ENCODE data around the gene HDAC4. TPM values are rescaled to one million over a fixed set of nuclear protein-coding genes. Genes with fewer than 3 reads are reported as not detected.
A peak's percentile ranks its signal among the peaks of the same experiment; 100 is the strongest.
"Not testable (repeated sequence)": the region's sequence is repeated elsewhere in the genome, so short reads cannot be mapped to it uniquely, and the experiment has no call there.

Gene HDAC4
- total and polyA plus RNA-seq, 2 experiments from 2014 or later = 8.1 to 41.8 TPM

DNA sequence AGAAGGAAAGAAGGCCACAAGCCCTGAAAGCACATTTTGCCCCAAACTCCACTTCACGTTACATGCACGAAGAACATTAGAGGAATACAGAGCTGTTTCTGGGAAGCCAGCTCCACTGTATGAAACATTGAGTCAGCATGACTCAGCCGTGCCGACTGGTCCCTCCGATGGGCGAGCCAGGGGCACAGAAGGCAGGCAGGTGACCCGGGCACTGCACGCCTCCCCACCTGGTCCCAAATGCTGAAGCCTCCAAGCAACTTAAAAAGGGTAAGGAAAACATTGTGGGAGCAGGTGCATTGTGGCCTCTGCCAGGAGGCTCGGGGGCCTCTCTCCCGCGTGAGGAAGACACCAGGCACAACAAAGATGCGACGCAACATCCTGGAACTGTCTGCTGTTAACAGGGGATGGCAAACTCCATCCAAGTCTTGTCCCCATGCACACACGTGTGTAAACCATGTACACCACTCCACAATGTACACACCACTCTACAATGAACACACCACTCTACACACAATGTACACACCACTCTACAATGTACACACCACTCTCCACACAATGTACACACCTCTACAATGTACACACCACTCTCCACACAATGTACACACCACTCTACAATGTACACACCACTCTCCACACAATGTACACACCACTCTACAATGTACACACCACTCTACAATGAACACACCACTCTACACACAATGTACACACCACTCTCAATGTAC is 120.4 kb downstream of the HDAC4 start:
- H3K4me1 ChIP-seq (ENCODE audit: insufficient read depth); H3K36me3 Mint-ChIP-seq (ENCODE audit: low read depth): not testable (repeated sequence)

DNA sequence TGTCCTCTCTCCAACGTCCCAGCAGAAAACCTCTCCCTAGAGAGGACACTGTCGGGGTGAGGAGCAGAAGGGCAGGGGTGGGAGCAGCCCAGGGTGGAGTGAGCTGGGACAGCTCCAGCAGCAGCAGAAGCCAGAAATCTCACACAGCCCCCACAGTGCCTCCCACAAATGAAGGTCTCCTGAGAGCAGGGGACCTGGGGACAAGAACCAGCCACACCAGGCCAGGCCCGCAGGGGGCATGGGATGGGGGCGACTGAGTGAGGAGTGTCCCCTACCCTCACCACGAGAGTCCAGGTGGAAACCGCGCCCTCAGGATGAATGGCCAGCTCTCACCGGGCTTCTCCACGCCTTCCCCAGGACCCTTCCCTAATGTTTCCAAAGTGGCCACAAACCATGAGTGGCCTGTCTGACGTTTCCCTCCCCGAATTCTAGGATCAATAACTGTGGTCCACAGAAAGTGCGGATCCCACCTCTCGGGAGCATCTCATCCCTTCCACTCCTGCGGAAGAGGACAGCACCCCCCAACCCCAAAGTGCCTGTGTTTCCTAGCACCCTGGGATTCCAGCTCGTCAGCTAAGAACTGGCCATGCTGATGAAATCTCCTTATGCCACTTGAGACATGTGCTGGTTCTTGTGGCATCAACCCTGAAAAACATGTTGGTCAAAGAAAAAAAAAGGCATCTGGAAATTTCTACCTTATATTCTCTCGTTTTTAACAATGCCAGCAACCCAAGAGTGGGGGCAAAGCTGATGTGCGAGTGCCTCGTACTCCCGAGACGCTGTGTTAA is 121.1 kb downstream of the HDAC4 start:
- peaks cover 15% of the 10 kb centered on the region for H3K4me1 Mint-ChIP-seq
- no peak overlapping the region for H3K4me3 Mint-ChIP-seq
- no peaks in the 10 kb centered on the region for H3K27me3 ChIP-seq (ENCODE audit: insufficient read depth)
- no peak for ATAC-seq
- H3K27ac Mint-ChIP-seq = peak overlapping the region; percentile 66; the same call in 1 of the 2 replicates
- peaks cover 2% of the 10 kb centered on the region; the same call in 1 of the 3 replicates for H3K9me3 Mint-ChIP-seq
- H3K4me3 ChIP-seq = no peak overlapping the region
- H3K4me1 ChIP-seq (ENCODE audit: insufficient read depth) = no peaks in the 10 kb centered on the region
- peaks cover 4% of the 10 kb centered on the region for H4K20me1 ChIP-seq (replicated peaks; ENCODE audit: insufficient read depth)
- no peak overlapping the region for H3K27ac ChIP-seq (ENCODE audit: low read depth)
- no peaks in the 10 kb centered on the region for H3K36me3 ChIP-seq (ENCODE audit: insufficient read depth)
- peaks cover 52% of the 10 kb centered on the region for H3K79me2 ChIP-seq (replicated peaks; ENCODE audit: insufficient read depth)
- no peaks in the 10 kb centered on the region for H3K36me3 Mint-ChIP-seq (ENCODE audit: low read depth)
- H3K27me3 Mint-ChIP-seq (ENCODE audit: insufficient read depth, low read depth, poor library complexity) = peaks cover 4% of the 10 kb centered on the region
- DNase-seq (ENCODE audit: low spot score) = no peak
- no peaks in the 10 kb centered on the region for H3K9me2 ChIP-seq (ENCODE audit: insufficient read depth)
- no peak overlapping the region for H2AFZ ChIP-seq
- no peaks in the 10 kb centered on the region for H3F3A ChIP-seq (replicated peaks; ENCODE audit: low read depth)
- no peak overlapping the region for H3K4me2 ChIP-seq
- TF ChIP-seq ZNF114 (CRISPR knock-in tag; IDR thresholded peaks at IDR 0.05) (no peak), EZH2 (IDR thresholded peaks at IDR 0.05; ENCODE audit: low read depth, unreplicated experiment) (no peak), POLR2AphosphoS5 (IDR thresholded peaks at IDR 0.05; ENCODE audit: low read depth) (no peak), NANOG (IDR thresholded peaks at IDR 0.05; ENCODE audit: borderline replicate concordance) (no peak), ZNF331 (CRISPR knock-in tag; IDR thresholded peaks at IDR 0.05; ENCODE audit: low read depth) (no peak), CREB1 (CRISPR knock-in tag; IDR thresholded peaks at IDR 0.05; ENCODE audit: low read depth) (no peak), JUNB (IDR thresholded peaks at IDR 0.05; ENCODE audit: unreplicated experiment) (no peak)
- TF ChIP-seq, protein P1, sequence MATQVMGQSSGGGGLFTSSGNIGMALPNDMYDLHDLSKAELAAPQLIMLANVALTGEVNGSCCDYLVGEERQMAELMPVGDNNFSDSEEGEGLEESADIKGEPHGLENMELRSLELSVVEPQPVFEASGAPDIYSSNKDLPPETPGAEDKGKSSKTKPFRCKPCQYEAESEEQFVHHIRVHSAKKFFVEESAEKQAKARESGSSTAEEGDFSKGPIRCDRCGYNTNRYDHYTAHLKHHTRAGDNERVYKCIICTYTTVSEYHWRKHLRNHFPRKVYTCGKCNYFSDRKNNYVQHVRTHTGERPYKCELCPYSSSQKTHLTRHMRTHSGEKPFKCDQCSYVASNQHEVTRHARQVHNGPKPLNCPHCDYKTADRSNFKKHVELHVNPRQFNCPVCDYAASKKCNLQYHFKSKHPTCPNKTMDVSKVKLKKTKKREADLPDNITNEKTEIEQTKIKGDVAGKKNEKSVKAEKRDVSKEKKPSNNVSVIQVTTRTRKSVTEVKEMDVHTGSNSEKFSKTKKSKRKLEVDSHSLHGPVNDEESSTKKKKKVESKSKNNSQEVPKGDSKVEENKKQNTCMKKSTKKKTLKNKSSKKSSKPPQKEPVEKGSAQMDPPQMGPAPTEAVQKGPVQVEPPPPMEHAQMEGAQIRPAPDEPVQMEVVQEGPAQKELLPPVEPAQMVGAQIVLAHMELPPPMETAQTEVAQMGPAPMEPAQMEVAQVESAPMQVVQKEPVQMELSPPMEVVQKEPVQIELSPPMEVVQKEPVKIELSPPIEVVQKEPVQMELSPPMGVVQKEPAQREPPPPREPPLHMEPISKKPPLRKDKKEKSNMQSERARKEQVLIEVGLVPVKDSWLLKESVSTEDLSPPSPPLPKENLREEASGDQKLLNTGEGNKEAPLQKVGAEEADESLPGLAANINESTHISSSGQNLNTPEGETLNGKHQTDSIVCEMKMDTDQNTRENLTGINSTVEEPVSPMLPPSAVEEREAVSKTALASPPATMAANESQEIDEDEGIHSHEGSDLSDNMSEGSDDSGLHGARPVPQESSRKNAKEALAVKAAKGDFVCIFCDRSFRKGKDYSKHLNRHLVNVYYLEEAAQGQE (IDR thresholded peaks at IDR 0.05; ENCODE audit: unreplicated experiment) = no peak
- TF ChIP-seq, protein P2, sequence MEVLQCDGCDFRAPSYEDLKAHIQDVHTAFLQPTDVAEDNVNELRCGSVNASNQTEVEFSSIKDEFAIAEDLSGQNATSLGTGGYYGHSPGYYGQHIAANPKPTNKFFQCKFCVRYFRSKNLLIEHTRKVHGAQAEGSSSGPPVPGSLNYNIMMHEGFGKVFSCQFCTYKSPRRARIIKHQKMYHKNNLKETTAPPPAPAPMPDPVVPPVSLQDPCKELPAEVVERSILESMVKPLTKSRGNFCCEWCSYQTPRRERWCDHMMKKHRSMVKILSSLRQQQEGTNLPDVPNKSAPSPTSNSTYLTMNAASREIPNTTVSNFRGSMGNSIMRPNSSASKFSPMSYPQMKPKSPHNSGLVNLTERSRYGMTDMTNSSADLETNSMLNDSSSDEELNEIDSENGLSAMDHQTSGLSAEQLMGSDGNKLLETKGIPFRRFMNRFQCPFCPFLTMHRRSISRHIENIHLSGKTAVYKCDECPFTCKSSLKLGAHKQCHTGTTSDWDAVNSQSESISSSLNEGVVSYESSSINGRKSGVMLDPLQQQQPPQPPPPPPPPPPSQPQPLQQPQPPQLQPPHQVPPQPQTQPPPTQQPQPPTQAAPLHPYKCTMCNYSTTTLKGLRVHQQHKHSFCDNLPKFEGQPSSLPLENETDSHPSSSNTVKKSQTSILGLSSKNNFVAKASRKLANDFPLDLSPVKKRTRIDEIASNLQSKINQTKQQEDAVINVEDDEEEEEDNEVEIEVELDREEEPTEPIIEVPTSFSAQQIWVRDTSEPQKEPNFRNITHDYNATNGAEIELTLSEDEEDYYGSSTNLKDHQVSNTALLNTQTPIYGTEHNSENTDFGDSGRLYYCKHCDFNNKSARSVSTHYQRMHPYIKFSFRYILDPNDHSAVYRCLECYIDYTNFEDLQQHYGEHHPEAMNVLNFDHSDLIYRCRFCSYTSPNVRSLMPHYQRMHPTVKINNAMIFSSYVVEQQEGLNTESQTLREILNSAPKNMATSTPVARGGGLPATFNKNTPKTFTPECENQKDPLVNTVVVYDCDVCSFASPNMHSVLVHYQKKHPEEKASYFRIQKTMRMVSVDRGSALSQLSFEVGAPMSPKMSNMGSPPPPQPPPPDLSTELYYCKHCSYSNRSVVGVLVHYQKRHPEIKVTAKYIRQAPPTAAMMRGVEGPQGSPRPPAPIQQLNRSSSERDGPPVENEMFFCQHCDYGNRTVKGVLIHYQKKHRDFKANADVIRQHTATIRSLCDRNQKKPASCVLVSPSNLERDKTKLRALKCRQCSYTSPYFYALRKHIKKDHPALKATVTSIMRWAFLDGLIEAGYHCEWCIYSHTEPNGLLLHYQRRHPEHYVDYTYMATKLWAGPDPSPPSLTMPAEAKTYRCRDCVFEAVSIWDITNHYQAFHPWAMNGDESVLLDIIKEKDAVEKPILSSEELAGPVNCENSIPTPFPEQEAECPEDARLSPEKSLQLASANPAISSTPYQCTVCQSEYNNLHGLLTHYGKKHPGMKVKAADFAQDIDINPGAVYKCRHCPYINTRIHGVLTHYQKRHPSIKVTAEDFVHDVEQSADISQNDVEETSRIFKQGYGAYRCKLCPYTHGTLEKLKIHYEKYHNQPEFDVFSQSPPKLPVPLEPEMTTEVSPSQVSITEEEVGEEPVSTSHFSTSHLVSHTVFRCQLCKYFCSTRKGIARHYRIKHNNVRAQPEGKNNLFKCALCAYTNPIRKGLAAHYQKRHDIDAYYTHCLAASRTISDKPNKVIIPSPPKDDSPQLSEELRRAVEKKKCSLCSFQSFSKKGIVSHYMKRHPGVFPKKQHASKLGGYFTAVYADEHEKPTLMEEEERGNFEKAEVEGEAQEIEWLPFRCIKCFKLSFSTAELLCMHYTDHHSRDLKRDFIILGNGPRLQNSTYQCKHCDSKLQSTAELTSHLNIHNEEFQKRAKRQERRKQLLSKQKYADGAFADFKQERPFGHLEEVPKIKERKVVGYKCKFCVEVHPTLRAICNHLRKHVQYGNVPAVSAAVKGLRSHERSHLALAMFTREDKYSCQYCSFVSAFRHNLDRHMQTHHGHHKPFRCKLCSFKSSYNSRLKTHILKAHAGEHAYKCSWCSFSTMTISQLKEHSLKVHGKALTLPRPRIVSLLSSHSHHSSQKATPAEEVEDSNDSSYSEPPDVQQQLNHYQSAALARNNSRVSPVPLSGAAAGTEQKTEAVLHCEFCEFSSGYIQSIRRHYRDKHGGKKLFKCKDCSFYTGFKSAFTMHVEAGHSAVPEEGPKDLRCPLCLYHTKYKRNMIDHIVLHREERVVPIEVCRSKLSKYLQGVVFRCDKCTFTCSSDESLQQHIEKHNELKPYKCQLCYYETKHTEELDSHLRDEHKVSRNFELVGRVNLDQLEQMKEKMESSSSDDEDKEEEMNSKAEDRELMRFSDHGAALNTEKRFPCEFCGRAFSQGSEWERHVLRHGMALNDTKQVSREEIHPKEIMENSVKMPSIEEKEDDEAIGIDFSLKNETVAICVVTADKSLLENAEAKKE (CRISPR knock-in tag; IDR thresholded peaks at IDR 0.05) = no peak

More for the DNA sequence above, 120.4 kb downstream of the HDAC4 start:
- not testable (repeated sequence) for H3F3A ChIP-seq (replicated peaks; ENCODE audit: low read depth); H3K27ac Mint-ChIP-seq; H3K4me3 ChIP-seq; H3K4me3 Mint-ChIP-seq; H3K9me2 ChIP-seq (ENCODE audit: insufficient read depth); H3K36me3 ChIP-seq (ENCODE audit: insufficient read depth); H3K27me3 ChIP-seq (ENCODE audit: insufficient read depth); DNase-seq (ENCODE audit: low spot score); ATAC-seq; H3K9me3 Mint-ChIP-seq; H3K27me3 Mint-ChIP-seq (ENCODE audit: insufficient read depth, low read depth, poor library complexity); H3K27ac ChIP-seq (ENCODE audit: low read depth); H2AFZ ChIP-seq; H3K4me2 ChIP-seq; H4K20me1 ChIP-seq (replicated peaks; ENCODE audit: insufficient read depth)
- H3K79me2 ChIP-seq (replicated peaks; ENCODE audit: insufficient read depth) = peaks cover 54% of the 10 kb centered on the region
- peaks cover 17% of the 10 kb centered on the region for H3K4me1 Mint-ChIP-seq

All from GM23338 (cell line).